Endometrium (tissue), 2 donors: ENCODE results near the gene AK9.
"Not testable (repeated sequence)": the region's sequence is repeated elsewhere in the genome, so short reads cannot be mapped to it uniquely, and the experiment has no call there.

Source experiments
- FAIRE-seq: peaks from 2 replicates; lab custom pipeline; 2012; peaks lifted over from hg19 to GRCh38; lab: Jason Lieb, UNC
- donor health status: control.
- donor health status: control.

AK9 gene

GRCh38 chr6:109623288-109623687 lies 67.7 kb downstream of the AK9 start:
- no peak for FAIRE-seq

- no peak for FAIRE-seq
Measured at GRCh38 chr6:109612268-109612667, 78.7 kb downstream of the AK9 start.

- no peak for FAIRE-seq
Measured at GRCh38 chr6:109611502-109611901, 79.5 kb downstream of the AK9 start.

- FAIRE-seq: no peak
Measured at GRCh38 chr6:109610590-109610989, 80.4 kb downstream of the AK9 start.

GRCh38 chr6:109609737-109610136 lies 81.3 kb downstream of the AK9 start:
- no peak for FAIRE-seq

GRCh38 chr6:109606359-109606758 lies 84.6 kb downstream of the AK9 start:
- FAIRE-seq: no peak

- FAIRE-seq: no peak
Measured at GRCh38 chr6:109595998-109596397, 95.0 kb downstream of the AK9 start.

GRCh38 chr6:109580519-109580918 lies 110.5 kb downstream of the AK9 start:
- no peak for FAIRE-seq

- no peak for FAIRE-seq
Measured at GRCh38 chr6:109579361-109579760, 111.6 kb downstream of the AK9 start.

- FAIRE-seq: not testable (repeated sequence)
Measured at GRCh38 chr6:109569901-109570300, 121.1 kb downstream of the AK9 start.

GRCh38 chr6:109561844-109562243 lies 129.2 kb downstream of the AK9 start:
- FAIRE-seq: no peak

- FAIRE-seq: no peak
Measured at GRCh38 chr6:109531446-109531845, 159.6 kb downstream of the AK9 start.

GRCh38 chr6:109527989-109528388 lies 163.0 kb downstream of the AK9 start:
- FAIRE-seq: no peak

- FAIRE-seq: no peak
Measured at GRCh38 chr6:109526905-109527628, 163.9 kb downstream of the AK9 start.

GRCh38 chr6:109524129-109524528 lies 166.9 kb downstream of the AK9 start:
- FAIRE-seq: no peak

- no peak for FAIRE-seq
Measured at GRCh38 chr6:109523478-109523877, 167.5 kb downstream of the AK9 start.

GRCh38 chr6:109521080-109521479 lies 169.9 kb downstream of the AK9 start:
- FAIRE-seq: no peak

- FAIRE-seq: not testable (repeated sequence)
Measured at GRCh38 chr6:109519647-109520046, 171.4 kb downstream of the AK9 start.

- FAIRE-seq: no peak
Measured at GRCh38 chr6:109516929-109517328, 174.1 kb downstream of the AK9 start.

- FAIRE-seq: no peak
Measured at GRCh38 chr6:109515781-109516409, 175.1 kb downstream of the AK9 start.

GRCh38 chr6:109514946-109515345 lies 176.1 kb downstream of the AK9 start:
- no peak for FAIRE-seq

GRCh38 chr6:109513571-109514071 lies 177.4 kb downstream of the AK9 start:
- no peak for FAIRE-seq

GRCh38 chr6:109512271-109512817 lies 178.7 kb downstream of the AK9 start:
- no peak for FAIRE-seq
